Neural cell (in vitro differentiated cells): Measurements from ENCODE around the gene LINC01488. TPM values are rescaled to one million over a fixed set of nuclear protein-coding genes. Genes with fewer than 3 reads are reported as not detected.

ENCODE experiments used
- H2AFZ ChIP-seq: fragments of 200-600, 300-800 bp; sonication (generic), shearing (Covaris generic); 2 replicates; pipeline ENCODE4 v1.6.0; 2014; ENCODE audit warnings: low read depth, mild to moderate bottlenecking, antibody characterized with exemption, low read length, moderate library complexity
- H3F3A ChIP-seq: fragments of 200-600 bp; shearing (Covaris generic); 2 replicates; pipeline ENCODE4 v1.6.1; 2016; ENCODE audit warnings: mild to moderate bottlenecking, moderate library complexity, mixed read lengths, antibody characterized with exemption, low read length; ENCODE audit not compliant: insufficient read depth, poor library complexity, severe bottlenecking
- H3K27ac ChIP-seq: fragments of 200-600, 300-800 bp; sonication (generic), shearing (Covaris generic); 2 replicates; pipeline ENCODE4 v1.5.1; 2014; ENCODE audit warnings: mild to moderate bottlenecking, low read length, moderate library complexity
- H3K27me3 ChIP-seq: fragments of 300-800, 200-600 bp; sonication (generic), shearing (Covaris generic); 2 replicates; pipeline ENCODE4 v1.6.0; 2014; ENCODE audit warnings: mild to moderate bottlenecking, low read depth, low read length, moderate library complexity; ENCODE audit not compliant: insufficient read depth
- H3K36me3 ChIP-seq: fragments of 300-800, 200-600 bp; sonication (generic), shearing (Covaris generic); 2 replicates; pipeline ENCODE4 v1.5.1; 2014; ENCODE audit warnings: mild to moderate bottlenecking, antibody characterized with exemption, low read length, moderate library complexity; ENCODE audit not compliant: insufficient read depth
- H3K4me2 ChIP-seq: fragments of 300-800, 200-600 bp; sonication (generic), shearing (Covaris generic); 2 replicates; pipeline ENCODE4 v1.6.0; 2014; ENCODE audit warnings: mild to moderate bottlenecking, low read length
- H3K4me3 ChIP-seq: fragments of 300-800, 200-600 bp; sonication (generic), shearing (Covaris generic); 2 replicates; pipeline ENCODE4 v1.5.1; 2014; ENCODE audit warnings: mild to moderate bottlenecking, low read length, moderate library complexity
- H3K79me2 ChIP-seq: fragments of 200-600 bp; shearing (Covaris generic); replicated peaks from 2 replicates; pipeline ENCODE4 v1.6.0; 2014; ENCODE audit warnings: mild to moderate bottlenecking, low read length, moderate library complexity; ENCODE audit not compliant: insufficient read depth
- H3K9ac ChIP-seq: fragments of 300-800, 200-600 bp; sonication (generic), shearing (Covaris generic); 2 replicates; pipeline ENCODE4 v1.6.1; 2016; ENCODE audit warnings: mild to moderate bottlenecking, low read length, mixed read lengths
- H3K9me2 ChIP-seq: fragments of 200-600 bp; shearing (Covaris generic); 2 replicates; pipeline ENCODE4 v1.6.1; 2016; ENCODE audit warnings: mild to moderate bottlenecking, low read length, mixed read lengths; ENCODE audit not compliant: insufficient read depth
- H3K9me3 ChIP-seq: fragments of 200-600, 300-800 bp; sonication (generic), shearing (Covaris generic); 2 replicates; pipeline ENCODE4 v1.6.1; 2016; ENCODE audit warnings: mild to moderate bottlenecking, mixed run types, low read length, moderate library complexity, mixed read lengths
- H4K20me1 ChIP-seq: fragments of 200-600 bp; shearing (Covaris generic); 2 replicates; pipeline ENCODE4 v1.6.1; 2016; ENCODE audit warnings: mild to moderate bottlenecking, mixed run types; ENCODE audit not compliant: insufficient read depth
- EP300 ChIP-seq: fragments of 450-650 bp; conservative IDR thresholded peaks from 2 replicates; pipeline ENCODE4 v1.6.1; 2014; ENCODE audit warnings: antibody characterized with exemption, mild to moderate bottlenecking, moderate library complexity; ENCODE audit not compliant: poor library complexity, severe bottlenecking
- EZH2 ChIP-seq: fragments of 200-600, 300-800 bp; shearing (Covaris generic), sonication (generic); IDR thresholded peaks from 2 replicates; pipeline ENCODE4 v1.6.1; 2014; ENCODE audit warnings: antibody characterized with exemption, low read length, borderline replicate concordance, mild to moderate bottlenecking; ENCODE audit not compliant: insufficient read depth, poor library complexity, severe bottlenecking
- MXI1 ChIP-seq: fragments of 450-650 bp; conservative IDR thresholded peaks from 2 replicates; pipeline ENCODE4 v1.6.1; 2014; ENCODE audit warnings: antibody characterized with exemption, mild to moderate bottlenecking; ENCODE audit not compliant: poor library complexity, severe bottlenecking
- POLR2AphosphoS5 ChIP-seq: IDR thresholded peaks from 2 replicates; pipeline ENCODE4 v1.6.1; 2012
- RAD21 ChIP-seq: fragments of 450-650 bp; conservative IDR thresholded peaks from 2 replicates; pipeline ENCODE4 v1.6.1; 2014; ENCODE audit warnings: antibody characterized with exemption, mild to moderate bottlenecking, moderate library complexity
- SMC3 ChIP-seq: fragments of 450-650 bp; conservative IDR thresholded peaks from 2 replicates; pipeline ENCODE4 v1.6.1; 2014; ENCODE audit warnings: antibody characterized with exemption, mild to moderate bottlenecking, moderate library complexity; ENCODE audit not compliant: poor library complexity
- TAF1 ChIP-seq: IDR thresholded peaks from 2 replicates; pipeline ENCODE4 v1.6.1; 2012; ENCODE audit warnings: low read depth
- polyA plus RNA-seq: library from polyadenylated mRNA; depleted of rRNA; stranded (reverse); fragments of >200 nt; gene quantifications from 2 replicates; pipeline ENCODE4 v1.2.3, GENCODE V29; 2014
- TF ChIP-seq, protein P1 (sequence below): fragments of 450-650 bp; IDR thresholded peaks from 2 replicates; pipeline ENCODE4 v1.5.1; 2014; ENCODE audit warnings: antibody characterized with exemption, mild to moderate bottlenecking, moderate library complexity; ENCODE audit not compliant: poor library complexity, severe bottlenecking
- TF ChIP-seq, protein P2 (sequence below): IDR thresholded peaks from 2 replicates; pipeline ENCODE4 v1.6.1; 2012; ENCODE audit warnings: borderline replicate concordance

The LINC01488 gene
- polyA plus RNA-seq, 1 donor from 2014 or later: not detected

DNA sequence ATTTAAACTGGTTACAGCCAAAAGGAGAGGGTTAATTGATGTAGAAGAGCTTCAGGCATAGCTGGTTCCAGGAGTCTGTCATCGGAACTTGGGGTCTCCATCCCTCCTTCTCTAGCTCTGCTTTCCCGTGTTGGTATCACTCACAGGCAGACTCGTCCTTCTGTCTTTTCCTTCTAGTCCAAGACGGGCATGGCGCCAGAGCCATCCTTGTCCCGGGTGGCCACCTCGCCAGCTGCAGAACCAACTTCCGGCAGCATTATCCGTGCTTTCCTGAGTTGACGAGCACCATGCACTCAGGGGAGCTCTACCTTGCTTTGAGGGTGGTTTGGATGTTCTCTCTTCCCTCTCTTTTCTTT, 14.7 kb downstream of the LINC01488 start:
- Histone ChIP-seq H2AFZ (no peak overlapping the region), H3K9ac (no peak overlapping the region), H3K9me2 (no peaks in the 10 kb centered on the region), H3K27me3 (no peaks in the 10 kb centered on the region), H3K36me3 (no peaks in the 10 kb centered on the region), H3K27ac (no peak overlapping the region), H3F3A (no peaks in the 10 kb centered on the region), H4K20me1 (no peaks in the 10 kb centered on the region), H3K79me2 (no peaks in the 10 kb centered on the region), H3K9me3 (no peaks in the 10 kb centered on the region), H3K4me3 (no peak overlapping the region), H3K4me2 (no peak overlapping the region)
- TF ChIP-seq TAF1: no peak
- no peak for TF ChIP-seq RAD21
- no peak for TF ChIP-seq POLR2AphosphoS5
- TF ChIP-seq, protein P1, sequence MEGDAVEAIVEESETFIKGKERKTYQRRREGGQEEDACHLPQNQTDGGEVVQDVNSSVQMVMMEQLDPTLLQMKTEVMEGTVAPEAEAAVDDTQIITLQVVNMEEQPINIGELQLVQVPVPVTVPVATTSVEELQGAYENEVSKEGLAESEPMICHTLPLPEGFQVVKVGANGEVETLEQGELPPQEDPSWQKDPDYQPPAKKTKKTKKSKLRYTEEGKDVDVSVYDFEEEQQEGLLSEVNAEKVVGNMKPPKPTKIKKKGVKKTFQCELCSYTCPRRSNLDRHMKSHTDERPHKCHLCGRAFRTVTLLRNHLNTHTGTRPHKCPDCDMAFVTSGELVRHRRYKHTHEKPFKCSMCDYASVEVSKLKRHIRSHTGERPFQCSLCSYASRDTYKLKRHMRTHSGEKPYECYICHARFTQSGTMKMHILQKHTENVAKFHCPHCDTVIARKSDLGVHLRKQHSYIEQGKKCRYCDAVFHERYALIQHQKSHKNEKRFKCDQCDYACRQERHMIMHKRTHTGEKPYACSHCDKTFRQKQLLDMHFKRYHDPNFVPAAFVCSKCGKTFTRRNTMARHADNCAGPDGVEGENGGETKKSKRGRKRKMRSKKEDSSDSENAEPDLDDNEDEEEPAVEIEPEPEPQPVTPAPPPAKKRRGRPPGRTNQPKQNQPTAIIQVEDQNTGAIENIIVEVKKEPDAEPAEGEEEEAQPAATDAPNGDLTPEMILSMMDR: no peak
- TF ChIP-seq EZH2: no peak
- TF ChIP-seq, protein P2, sequence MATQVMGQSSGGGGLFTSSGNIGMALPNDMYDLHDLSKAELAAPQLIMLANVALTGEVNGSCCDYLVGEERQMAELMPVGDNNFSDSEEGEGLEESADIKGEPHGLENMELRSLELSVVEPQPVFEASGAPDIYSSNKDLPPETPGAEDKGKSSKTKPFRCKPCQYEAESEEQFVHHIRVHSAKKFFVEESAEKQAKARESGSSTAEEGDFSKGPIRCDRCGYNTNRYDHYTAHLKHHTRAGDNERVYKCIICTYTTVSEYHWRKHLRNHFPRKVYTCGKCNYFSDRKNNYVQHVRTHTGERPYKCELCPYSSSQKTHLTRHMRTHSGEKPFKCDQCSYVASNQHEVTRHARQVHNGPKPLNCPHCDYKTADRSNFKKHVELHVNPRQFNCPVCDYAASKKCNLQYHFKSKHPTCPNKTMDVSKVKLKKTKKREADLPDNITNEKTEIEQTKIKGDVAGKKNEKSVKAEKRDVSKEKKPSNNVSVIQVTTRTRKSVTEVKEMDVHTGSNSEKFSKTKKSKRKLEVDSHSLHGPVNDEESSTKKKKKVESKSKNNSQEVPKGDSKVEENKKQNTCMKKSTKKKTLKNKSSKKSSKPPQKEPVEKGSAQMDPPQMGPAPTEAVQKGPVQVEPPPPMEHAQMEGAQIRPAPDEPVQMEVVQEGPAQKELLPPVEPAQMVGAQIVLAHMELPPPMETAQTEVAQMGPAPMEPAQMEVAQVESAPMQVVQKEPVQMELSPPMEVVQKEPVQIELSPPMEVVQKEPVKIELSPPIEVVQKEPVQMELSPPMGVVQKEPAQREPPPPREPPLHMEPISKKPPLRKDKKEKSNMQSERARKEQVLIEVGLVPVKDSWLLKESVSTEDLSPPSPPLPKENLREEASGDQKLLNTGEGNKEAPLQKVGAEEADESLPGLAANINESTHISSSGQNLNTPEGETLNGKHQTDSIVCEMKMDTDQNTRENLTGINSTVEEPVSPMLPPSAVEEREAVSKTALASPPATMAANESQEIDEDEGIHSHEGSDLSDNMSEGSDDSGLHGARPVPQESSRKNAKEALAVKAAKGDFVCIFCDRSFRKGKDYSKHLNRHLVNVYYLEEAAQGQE: no peak
- no peak for TF ChIP-seq SMC3
- no peak for TF ChIP-seq EP300
- TF ChIP-seq MXI1: no peak

DNA sequence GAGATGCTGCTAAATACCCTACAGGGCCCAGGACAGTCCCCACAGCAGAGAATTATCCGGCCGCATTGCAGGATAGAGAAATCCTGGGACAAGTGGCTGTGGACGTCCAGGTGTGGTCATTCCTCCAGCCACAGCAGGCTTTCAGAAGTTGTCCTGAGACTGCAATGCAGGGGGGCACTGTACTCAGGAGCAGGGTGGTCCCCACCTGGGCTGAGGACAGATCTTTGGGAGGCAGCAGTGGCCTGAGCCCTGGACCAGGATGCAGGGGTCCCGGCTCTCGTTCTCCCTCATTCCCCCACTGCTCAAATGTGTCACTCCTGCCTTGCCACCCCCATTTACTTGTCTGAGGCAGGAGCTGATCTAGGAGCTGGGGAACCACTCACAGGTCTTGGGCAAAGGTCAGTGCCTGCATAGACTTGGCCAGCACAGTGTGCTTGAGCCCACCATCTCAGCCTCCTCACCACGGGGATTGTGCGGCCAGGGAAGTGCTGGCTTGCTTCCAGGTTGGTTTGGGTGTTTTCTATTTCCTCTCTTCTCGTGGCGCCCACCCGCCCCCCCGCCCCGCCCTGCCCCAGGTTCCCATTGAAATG, 15.3 kb downstream of the LINC01488 start:
- Histone ChIP-seq H3K36me3 (no peaks in the 10 kb centered on the region), H2AFZ (no peak overlapping the region), H3K27ac (no peak overlapping the region), H3K4me3 (no peak overlapping the region), H3K9me3 (no peaks in the 10 kb centered on the region), H3K27me3 (no peaks in the 10 kb centered on the region), H3K9me2 (no peaks in the 10 kb centered on the region), H3K9ac (no peak overlapping the region), H4K20me1 (no peaks in the 10 kb centered on the region), H3F3A (no peaks in the 10 kb centered on the region), H3K79me2 (no peaks in the 10 kb centered on the region), H3K4me2 (no peak overlapping the region)
- TF ChIP-seq, protein P2: no peak
- TF ChIP-seq EZH2 (no peak), TAF1 (no peak), RAD21 (no peak), MXI1 (no peak), POLR2AphosphoS5 (no peak)
- TF ChIP-seq, protein P1: no peak
